Hepatocyte (in vitro differentiated cells): ENCODE measurements around the gene DOK1.
"Not testable (repeated sequence)": the region's sequence is repeated elsewhere in the genome, so short reads cannot be mapped to it uniquely, and the experiment has no call there.

Experiments used
- CTCF ChIP-seq: fragments of 200-600 bp; sonication (generic); IDR thresholded peaks from 2 replicates; pipeline ENCODE4 v1.5.1; 2016; ENCODE audit warnings: antibody characterized with exemption, mild to moderate bottlenecking; ENCODE audit not compliant: poor library complexity
- EZH2 ChIP-seq: fragments of 200-600 bp; sonication (generic); IDR thresholded peaks from 2 replicates; pipeline ENCODE4 v1.6.1; 2016; ENCODE audit warnings: antibody characterized with exemption, mild to moderate bottlenecking, borderline replicate concordance
- EZH2phosphoT487 ChIP-seq: fragments of 200-600 bp; sonication (generic); IDR thresholded peaks from one replicate; pipeline ENCODE4 v1.6.1; 2018; ENCODE audit warnings: antibody characterized with exemption, mild to moderate bottlenecking, low read depth, moderate library complexity; ENCODE audit not compliant: unreplicated experiment, severe bottlenecking

DNA sequence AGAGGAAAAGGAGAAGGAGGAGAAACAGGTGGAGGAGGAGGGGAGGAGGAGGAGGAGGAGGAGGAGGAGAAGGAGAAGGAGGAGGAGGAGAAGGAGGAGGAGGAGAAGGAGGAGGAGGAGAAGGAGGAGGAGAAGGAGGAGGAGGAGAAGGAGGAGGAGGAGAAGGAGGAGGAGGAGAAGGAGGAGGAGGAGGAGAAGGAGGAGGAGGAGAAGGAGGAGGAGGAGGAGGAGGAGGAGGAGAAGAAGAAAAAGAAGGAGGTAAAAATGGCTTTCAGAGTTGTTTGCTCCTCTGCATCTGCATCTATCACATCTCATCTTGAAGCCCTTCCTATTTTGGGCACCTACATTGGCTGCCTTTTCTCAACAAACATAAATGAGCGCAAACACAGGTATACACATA is 6.5 kb downstream of the DOK1 start:
- not testable (repeated sequence) for TF ChIP-seq CTCF, EZH2phosphoT487, EZH2
